GM18508 (cell line): Measurements from ENCODE around the gene COL18A1.

Experiments used
- ATAC-seq: cut with Tn5 transposase; IDR thresholded peaks from one replicate; pipeline ENCODE4 v1.9.1; 2021; ENCODE audit warnings: moderate number of reproducible peaks; ENCODE audit not compliant: insufficient read depth, unreplicated experiment

The COL18A1 gene

DNA sequence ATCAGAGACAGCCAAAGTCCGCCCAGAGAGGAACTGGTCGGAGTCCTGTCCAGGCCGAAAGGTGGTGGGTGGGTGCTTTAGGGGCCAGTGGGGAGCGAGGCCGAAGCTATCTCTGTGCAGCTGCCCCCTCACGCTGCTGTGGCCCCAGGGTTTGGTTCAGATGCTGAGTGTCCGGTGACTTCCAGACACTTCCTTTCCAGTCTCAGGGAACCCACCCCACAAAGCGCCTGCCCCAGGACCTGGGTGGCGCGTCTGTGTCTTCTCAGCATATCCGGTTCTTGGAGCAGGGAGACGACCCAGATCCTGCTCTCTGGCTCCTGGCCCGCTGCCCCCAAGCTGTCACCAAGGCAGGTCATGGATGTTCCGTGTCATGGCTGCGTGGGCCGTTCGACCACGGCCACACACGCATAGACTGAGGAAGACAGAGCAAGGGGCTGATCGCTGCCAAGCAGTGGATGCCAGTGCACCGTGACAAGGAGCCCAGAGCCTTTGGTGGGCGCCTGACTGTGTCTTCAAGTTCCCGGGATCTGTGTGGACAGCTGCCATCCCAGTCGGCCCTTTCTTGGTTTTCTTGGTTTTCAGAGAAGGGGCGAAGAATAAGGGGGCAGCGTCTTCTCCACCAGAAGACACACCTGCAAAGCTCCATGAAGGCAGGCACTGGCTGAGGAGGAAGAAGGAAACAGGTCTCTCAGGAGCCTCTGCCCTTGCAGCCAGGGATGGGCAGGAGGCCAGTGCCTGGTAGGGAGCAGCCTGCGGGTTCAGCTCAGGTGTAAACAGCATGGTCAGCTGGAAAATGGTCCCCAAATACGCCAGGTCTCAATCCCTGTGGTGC lies 22.9 kb upstream of the COL18A1 start:
- no peak for ATAC-seq

DNA sequence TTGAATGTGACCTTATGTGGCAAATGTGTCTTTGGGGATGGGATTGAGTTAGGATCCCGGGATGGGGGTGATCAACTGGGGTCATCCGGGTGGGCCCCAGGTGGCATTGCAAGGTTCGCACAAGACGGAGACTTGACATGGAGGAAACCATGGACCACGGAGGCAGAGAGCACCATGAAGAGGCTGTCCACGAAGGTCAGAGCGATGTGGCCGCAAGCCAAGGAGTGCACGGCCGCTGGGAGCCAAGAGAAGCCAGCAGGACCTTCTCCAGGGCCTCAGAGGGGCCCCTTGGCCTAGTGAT lies 22.3 kb upstream of the COL18A1 start:
- ATAC-seq: no peak

DNA sequence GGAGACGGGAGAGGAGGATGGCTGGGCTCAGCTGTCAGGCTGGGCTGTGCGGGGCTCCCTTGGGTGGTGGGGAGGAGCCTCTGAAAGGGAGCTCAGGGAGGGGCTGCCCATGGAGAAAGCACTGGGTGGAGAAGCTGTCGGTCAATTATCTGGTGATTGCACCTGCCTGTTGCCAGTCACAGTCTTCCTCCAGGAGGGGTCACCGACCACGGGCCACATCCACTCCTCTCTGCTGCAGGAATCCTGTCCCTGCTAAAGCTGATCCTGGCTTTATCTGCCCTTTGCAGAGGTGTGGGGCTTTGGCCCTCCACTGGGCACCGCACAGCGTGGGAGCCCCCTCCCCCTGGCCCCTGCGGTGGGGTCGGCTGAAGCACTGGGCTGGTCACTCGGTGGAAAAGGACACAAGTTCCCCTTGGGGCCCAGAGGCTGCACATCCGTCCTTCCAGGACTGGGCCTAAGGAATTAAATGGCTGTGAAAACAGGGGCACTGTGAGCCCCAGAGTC lies 21.8 kb upstream of the COL18A1 start:
- no peak for ATAC-seq

DNA sequence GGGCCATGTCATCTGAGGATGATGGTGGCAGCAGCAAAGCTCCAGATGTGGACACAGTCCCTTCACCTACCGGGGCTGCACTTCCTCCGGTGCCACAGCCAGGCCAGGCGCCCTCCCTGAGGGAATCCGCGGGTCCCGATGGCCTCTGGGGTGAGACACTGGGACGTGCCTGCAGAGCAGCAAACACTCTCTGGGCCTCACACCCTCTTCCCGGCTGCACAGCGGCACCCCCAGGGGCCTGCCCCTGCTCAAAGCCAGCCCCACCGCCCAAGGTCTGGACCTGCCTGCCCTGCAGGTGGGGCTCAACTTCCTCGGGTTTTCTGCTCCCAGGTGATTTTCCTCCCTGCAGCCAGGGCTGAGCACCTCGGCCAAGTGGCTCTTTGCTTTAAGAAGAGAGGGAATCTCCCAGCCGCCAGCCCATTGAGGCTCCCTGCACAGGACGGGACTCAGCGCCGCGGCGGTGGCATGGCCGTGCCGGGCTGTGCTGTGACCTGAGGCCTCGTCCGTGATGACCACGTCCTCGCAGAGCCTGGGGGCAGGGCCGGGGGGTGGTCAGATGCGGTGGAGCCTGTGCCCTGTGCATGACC lies 21.3 kb upstream of the COL18A1 start:
- no peak for ATAC-seq

DNA sequence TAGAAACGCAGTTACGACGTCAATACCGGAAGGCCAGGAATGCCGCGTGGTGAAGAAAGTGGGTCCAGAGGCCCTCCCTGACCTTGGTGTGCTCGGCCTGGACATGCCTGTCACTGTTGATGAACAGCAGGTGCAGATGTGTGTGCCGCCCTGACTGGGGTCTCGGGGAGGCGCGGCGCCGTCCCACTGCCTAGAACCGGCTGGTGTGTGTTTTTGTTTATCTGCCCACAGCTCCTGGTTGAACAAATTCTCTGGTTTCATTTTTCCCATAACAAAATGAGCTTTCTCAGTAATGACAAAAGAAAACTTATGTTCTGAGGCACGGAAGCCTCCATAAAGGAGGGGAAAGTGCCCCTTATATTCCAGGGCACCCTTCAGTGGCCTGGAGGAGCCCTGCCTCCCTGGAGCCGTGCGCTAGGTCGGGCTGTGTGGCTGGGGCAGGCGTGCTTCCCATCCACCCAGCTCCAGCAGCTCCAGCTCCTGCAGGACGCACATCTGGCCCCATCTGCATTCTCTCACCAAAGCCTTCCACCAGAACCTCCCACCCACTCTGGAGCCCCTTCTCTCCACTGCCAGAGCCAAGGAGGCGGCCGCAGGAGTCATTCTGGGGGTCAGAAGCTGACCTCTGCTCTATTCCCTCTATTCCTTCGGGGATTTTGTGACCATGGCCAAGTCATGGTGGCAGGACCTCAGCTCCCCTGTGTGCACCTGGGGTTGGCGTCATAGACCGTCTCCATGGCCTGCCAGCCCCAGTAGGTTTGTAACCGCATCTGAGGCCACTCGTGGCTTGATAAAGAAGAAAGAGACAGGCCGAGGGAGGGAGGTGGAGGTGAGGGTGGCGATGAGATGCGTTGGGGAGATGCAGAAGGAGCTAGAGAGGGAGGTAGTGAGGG lies 20.1 kb upstream of the COL18A1 start:
- no peak for ATAC-seq

DNA sequence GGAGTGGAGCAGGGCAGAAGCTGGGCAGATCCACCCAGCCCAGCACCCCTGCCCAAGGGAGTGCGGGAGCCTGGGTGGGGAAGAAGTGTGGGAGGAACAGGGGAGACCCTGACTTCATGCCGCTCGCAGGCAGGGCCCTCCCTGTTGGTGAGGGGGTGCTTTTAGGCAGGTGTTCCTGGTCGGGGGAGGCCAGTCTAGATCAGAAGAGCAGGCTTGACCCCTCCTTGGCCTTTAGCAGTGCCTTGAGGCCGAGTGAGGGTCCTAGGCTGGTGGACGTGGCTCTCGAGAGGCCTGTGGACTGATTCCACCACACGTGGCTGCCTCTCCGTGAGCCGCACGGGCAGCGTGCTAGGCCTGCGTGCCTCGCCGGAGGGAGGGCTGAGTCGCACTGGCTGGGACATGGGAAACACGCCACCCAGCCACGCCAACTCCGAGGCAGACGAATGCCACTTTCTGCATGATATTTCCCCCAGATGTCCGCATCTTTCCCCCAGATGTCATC lies 19.4 kb upstream of the COL18A1 start:
- no peak for ATAC-seq

DNA sequence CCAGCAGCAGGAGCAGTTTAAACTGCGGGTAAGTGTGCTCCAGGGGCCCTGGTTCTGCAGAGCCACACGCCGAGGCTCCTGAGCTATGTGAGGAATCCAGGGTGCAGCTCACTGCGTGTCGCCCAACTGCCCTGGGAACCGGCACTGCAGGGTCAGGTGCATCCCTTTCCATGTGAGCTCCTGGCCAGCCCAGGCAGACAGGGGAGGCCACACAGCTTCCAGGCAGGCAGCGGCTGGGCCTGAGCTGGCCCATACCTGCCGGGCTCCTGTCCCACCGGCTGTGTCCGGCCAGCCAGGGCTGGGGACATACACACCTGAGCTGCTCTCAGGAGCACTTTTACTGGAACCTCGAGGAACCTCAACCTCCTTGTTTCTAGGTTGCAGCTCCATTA lies 18.6 kb upstream of the COL18A1 start:
- no peak for ATAC-seq

DNA sequence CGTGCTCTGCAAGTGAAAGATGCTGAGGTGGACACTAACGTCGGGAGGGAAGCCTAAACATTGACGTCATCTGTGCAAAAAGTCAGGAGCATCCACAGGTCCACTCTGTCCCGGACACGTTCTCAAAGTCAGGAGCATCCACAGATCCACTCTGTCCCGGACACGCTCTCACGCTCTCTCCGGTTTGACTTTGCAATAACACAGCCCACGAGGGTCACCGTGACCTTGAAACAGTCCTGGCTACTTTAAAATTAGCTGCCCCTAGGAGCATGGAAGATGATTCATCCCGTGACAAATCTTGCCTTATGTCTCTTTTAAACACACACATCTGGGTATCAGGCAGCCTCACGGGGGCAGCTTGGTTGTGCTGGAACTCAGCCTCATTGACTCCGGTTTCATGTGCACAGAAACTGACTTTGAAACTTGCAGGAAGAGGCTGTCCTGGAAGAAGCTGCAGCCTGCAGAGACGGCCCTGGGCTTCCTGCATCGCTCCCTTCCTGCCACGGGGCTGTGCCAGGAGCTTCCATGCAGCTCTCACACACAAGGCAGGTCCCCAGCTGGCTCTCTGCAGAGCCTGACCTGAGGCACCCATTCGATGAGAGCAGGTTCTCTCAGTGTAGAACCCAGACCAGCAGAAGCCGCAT lies 18.1 kb upstream of the COL18A1 start:
- ATAC-seq: no peak

DNA sequence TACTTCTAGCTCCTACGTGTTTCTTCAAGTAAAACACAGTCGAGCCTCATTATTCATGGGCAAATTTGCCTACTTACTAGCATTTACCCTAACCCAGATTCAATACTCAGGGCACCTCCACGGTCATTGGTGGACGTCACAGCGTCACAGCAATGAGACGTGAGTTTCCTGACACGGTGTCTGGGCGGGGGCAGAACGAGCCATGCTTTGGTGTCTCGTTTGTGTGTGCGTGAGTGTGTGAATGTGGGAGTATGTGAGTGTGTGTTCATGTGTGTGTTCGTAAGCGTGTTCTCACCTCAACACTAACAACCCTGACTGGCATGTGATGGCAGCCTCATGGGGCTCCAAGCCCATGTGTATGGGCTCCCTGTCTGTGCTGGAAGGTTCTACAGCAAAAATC lies 17.5 kb upstream of the COL18A1 start:
- ATAC-seq: no peak

DNA sequence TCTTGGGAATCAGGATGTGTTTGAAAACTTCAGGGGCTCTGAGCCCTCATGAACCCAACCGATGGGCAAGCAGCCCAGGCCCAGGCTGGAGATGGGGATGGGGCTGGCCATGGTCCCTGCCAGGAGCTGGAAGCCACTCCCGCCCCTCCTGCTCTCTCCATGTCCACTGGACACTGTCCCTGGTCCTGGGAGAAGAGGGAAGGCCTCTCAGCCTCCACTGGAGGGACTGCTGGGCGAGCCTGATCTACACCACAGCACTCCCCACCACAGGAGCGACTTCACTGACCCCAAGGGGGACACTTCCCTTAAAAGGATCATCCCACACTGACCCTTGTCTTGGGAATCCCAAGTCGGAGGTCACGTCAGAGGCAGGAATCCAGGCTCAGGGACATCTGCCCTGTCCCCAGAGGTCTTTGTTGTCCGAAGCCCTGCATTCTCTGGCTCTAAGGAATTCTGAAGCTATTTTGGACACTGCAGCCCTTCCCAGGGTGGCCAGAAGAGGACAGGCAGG lies 16.9 kb upstream of the COL18A1 start:
- no peak for ATAC-seq

DNA sequence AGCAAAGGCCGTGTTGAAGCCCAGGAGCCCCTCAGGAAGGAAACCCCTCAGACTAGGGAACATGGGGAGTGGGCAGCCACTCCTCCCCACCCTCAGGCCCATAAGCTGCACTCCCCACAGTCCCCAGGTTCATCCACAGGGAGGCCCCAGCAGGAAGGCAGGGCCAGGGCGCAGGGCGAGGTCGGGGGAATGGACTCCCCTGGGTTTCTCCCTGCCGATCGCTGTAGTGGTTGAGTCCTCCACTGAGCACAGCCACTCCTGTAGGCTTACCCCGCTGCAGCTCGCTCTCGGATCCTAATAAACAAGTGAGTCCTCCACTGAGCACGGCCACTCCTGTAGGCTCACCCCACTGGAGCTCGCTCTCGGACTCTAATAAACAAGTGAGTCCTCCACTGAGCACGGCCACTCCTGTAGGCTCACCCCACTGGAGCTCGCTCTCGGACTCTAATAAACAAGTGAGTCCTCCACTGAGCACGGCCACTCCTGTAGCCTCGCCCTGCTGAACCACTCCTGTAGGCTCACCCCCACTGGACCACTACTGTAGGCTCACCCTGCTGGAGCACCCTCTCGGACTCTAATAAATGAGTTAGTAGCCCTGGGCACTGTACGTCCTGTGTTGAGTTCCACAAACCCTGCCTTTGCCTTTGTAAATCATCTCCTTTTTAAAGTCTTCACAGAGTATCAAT lies 16.2 kb upstream of the COL18A1 start:
- no peak for ATAC-seq

DNA sequence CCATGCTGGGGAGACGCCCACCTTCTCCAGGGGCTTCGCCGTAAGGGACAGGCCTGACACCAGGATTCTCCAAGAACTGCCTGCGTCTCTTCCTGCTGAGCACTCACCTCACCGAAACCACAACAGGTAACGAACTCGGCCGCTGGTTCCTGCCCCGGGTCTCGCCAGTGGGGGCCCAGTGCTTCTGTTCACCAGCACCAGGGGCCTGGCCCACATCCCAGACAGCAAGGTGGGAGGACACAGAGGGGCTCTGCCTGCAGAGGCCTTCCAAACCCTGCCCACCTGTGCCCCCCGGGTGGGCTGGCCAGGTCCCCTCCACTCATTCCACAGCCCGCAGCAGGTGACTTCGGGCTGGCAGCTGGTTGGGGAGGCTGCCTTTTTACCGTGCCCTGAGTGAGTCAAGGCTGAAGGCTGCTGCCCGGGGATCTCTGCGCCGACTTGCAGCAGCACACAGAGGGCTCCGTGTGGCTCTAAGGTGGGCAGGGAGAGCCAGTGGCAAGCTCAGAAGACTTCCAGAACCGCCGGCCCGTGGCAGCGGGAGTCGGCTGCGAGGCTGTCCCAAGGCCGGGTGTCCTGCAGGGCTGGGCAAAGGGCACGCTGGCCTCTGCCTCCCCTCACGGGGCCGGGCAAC lies 14.7 kb upstream of the COL18A1 start:
- no peak for ATAC-seq

DNA sequence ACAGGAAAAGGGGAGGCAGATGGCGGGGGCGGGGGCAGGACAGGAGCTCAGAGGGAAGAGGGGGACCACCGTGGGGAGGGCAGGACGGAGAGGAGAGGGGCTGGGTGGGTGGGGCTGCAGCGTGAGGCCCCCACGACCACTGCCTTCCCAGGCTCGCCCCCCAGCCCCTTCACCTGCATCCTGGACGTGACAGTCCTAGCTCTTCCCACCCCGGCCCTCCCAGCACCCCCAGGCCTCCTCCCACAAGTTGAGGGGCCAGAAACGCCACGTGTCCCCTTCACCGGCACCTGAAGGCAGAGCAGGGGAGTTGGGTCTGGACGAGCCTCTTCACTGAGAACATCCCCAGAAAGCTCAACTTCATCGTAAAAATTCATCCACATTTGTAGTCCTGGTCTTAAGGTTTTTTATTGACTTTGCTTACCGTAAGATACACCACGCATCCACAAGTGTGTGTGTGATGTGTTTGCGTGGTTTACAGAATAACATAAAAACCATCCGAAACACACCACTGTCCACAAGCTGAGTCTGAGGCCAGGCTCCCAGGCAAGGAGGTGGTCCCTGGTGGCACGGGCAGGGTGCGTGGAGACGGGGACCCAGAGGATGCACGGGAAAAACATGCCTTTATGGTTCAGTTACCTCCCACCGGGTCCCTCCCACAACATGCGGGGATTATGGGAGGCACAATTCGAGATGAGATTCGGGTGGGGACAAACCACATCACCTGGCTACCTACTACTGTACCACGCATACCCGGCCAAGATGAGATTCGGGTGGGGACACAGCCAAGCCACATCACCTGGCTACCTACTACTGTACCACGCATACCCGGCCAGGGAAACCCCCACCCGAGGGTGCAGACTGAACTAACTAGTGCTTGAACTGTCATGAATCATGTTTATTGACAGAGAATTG lies 13.9 kb upstream of the COL18A1 start:
- no peak for ATAC-seq

DNA sequence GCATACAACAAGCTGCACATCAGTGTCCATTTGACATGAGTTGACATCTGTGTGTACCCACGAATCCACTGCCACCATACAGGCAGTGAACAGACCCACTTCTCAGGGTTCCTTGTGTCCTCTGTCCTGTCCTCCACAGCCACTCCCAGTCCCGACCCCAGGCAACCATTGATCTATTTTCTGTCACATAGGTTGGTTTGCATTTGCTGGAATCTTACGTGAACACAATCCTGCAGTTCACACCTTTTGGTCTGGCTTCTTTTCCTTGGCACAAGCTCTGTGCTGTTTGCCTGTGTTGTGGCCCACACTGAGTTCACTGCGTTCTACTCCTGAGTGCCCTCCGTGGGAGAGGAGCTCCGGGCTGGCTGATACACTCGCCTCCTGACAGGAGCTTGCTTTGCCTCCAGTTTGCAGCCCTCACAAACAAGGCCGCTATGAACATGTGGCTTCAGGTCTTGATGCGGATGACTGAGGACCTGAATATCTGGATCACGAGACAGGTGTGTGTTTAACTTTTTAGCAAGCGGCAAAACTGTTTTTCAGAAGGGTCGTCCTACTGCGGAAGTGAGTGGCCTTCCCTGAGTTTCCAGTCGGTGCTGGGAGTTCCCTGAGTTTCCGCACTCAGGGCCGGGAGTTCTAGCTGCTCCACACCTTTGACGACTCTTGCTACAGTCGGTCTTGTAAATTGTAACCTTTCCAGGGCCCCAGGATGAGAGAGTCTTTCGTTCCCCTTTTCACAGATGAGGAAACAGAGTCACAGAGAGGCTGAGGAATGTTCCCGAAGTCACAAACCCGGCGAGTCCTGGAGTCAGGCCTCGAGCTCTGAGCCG lies 13.0 kb upstream of the COL18A1 start:
- no peak for ATAC-seq

DNA sequence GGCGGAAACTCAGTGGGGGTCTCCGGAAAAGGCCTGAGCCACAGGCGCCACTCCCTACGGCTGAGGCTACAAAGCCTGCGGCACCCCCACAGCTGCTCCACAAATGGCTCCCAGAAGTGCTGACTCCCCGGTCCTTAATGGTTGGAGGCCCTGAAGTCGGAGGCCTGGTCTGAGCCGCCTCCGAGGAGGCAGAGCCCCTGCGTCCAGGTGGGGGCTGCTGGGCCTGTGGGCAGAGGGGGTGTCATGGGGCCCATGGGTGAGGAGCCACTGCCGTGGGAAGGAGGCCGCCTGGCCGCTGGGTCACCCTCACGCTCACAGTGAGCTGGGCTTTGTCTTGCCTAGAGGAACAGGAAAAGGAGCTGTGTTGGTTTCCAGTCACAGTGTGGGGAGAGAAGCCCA lies 12.4 kb upstream of the COL18A1 start:
- ATAC-seq: no peak

DNA sequence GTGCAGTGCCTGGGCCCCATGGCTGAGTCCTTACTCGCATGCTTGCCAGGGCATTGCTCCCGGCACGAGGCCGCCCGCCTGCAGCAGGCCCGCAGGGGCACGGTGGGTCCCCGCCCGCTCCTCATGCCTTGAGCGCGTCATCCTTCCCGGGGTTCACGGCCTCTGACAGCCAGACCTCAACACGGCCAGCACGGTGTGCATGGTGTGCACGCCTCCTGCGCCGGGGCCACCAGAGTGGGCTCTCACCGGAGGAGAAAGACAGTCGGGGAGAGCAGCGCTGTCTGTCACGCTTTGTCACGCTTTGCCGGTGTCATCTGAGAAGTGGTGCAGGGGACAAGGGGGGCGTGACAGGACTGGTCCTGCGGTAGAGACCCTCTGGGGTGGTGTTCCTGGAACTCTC lies 11.9 kb upstream of the COL18A1 start:
- ATAC-seq: no peak

DNA sequence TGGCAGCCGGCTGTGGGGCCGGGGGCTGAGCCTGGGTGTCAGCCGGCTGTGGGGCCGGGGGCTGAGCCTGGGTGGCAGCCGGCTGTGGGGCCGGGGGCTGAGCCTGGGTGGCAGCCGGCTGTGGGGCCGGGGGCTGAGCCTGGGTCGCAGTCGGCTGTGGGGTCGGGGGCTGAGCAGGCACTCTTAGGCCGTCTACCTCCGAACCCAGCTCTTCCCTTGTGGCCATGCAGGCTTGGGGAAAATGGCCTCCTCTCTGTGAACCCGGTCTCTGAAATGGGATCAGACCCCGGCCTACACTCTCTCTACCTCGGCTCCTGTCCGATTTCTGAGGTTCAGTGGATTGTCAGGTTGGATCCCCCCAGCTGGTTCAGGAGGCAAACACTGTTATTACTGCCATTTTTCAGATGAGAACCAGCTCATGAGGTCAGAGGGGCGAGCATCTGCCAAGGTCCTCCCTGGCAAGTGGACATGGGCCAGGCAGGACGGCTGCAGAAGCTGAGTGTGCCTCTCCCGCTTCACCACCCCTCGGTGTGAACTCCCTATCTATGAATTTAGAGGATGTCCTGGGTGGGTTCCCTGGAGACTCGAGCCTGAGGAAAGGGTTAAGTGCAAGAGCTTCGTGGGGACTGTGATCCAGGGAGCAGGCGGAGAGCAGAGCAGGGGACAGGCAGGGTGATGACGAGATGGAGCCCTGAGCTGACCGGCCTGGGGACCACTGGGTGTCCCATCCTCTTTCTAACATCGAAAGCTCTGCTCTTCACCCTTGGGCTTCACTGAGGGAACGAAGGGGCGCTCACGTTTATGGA lies 10.9 kb upstream of the COL18A1 start:
- no peak for ATAC-seq
